ENCODE results near the gene PPM1F.

PPM1F gene

GRCh38 chr22:21977814-21978213 lies 25.2 kb upstream of the PPM1F start:
- no peak for DNase-seq

GRCh38 chr22:21975854-21976345 lies 23.3 kb upstream of the PPM1F start:
- DNase-seq, result no peak

DNA sequence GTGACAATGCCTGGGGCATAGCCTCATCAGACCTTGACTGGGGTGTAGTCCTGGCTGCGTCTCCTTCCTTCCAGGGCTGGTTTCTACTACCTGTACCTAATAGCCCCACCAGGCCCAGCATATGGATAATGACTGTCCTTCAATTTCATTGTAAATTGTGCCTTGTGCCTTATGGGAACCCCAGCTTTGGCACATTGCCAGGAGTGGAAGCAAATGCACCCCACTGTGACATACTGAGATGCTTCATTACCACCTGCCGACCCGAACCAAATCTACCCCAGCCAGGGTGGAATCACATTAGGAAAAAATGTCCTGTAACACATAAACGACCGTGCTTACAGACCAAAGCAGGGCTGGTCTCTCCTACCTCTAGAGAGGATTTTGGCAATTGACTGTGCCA lies 22.6 kb upstream of the PPM1F start:
- no peak for DNase-seq

GRCh38 chr22:21974058-21974649 lies 21.5 kb upstream of the PPM1F start:
- DNase-seq, result no peak

DNA sequence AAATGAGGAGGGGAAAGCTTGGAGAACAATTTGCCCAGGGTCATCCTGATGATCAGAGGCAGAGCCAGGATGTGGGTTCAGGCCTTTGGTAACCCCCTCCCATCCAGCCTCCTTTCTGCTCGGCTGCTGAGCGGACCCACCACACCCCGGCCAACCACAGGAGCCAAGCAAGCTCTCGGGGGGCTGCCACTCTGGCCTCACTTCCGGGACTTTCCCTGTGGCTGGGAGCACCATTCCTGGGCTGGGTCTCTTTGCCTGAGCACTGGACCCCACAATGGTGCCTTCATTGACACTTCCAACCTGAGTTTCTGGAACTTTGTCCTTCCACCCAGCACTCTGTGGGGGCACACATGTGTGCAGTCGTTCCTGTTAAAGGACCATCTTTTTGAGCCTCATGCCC lies 20.2 kb upstream of the PPM1F start:
- no peak for DNase-seq

- peak in 11 of 56 donors; percentile 1 to 50 (median 13) for DNase-seq
Measured at GRCh38 chr22:21972293-21972779, 19.7 kb upstream of the PPM1F start.

DNA sequence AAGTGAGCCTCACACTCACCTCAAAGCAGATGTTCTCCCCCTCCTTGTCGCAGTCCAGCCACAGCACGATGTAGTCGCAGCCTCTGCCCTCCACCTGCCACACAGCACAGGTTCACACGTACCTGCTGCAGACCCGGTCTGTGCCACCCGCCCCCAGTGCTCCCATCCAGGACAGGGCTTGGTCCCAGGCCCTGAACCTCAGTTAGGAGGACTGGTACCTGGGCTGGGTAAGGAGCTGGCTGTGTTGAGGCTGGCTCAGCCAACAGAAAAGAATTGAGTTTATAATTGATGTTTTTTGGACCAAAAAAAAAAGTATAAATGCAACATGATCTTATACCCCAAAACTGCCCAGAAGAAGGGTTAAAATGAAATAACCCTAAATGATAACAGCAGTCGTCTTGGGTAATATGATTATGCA lies 19.2 kb upstream of the PPM1F start:
- no peak for DNase-seq

- no peak for DNase-seq
Measured at GRCh38 chr22:21970800-21971617, 18.4 kb upstream of the PPM1F start.

DNA sequence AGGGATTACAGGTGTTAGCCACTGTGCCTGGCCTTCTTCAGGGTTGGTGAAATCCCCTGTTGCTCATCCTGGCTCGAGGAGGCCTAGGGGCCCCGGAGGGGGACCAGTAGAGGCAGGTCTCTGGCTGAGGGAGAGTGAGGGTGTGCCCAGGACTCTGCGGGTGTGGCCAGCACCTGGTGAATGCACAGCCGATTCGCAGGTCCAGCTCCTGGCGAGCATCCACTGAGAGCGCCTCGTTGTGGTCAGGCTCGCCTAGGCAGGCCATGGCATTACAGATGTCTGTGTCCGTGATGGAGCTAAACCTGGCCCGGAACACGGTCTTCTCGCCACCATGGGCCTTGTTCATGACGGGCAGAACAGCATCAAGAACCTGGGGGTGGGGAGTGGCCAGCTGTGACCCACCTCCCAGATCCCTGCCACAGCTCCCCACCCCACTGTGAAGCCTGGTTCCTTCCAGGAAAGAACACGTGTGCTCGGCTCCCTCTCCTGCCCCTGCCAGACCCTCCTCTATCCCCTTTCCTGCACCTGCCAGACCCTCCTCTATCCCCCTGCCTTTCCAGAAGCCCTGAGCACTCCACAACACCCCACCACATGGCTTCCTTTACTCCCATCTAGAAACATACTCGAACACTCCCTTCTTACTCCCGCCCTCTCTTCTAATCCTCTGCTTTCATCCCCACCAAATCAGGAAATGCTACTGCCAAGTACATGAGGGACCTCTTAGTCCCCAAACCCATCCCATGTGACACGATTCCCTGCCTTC lies 17.6 kb upstream of the PPM1F start:
- DNase-seq, result no peak

- no peak for DNase-seq
Measured at GRCh38 chr22:21968452-21969129, 15.9 kb upstream of the PPM1F start.

DNA sequence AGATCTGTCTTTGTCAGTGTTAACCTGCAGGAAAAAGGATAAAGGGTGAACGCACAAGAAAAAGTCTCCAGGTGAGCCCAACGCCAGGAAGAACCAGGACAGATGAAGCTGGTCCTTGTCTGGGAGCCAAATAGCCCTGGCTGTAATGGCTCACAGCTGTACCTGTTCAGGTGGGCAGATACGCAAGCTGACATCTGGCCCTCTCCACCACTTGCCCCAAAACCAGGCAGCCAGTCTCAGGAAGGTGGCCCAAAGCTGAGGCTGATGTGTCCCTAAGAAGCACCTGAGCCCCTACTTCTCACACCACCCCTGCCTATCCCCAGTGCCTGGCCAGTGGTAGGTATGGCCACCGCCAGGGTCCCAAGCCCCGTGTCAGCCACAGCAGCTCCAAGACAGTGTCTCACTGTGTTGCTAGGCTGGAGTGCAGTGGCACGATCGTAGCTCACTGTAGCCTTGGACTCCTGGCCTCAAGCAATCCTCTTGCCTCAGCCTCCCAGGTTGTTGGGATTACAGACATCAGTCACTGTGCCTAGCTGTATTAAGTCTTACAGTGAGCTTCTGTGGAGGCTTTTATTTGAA lies 15.1 kb upstream of the PPM1F start:
- no peak for DNase-seq

DNA sequence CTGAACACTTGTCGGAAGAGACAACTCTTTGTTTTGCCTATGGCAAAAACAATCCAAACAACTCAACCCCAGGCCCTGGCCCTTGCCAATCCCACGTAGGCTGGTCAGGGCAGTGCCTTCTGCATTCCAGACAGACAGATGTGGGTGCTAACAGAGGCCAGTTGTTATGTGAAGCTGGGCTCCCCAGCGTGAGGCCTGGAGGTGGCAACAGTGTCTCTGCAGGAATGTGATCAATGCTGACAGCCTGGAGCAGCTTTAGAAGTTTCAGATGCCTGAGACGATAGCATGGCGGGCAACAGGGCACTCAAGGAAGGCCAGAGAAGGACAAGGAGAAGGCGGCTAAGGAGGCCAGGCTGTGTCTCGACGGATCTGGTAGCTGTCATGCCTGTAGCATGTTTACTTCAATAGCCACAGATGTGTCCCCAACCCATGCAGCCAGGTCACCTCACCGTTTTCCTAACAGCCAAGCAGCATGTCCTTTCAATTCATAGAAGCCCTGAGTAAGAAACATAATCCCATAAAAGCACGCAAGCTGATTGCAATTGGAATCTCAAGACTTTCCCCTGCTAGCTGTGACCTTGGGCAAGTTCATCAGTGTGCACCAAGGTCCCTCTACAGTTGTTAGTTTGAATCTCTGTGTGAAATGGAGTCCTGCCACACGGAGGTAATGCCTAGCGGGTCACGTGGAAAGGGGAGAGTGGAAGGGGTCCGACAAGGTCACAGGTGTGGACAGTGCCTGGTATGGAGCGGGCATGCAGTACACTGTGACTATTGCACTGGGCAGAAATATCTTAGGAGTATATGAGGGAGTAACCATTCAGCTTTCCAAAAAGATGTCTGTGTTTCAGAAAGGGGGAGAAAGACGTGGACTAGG lies 14.2 kb upstream of the PPM1F start:
- no peak for DNase-seq

GRCh38 chr22:21965762-21966288 lies 13.2 kb upstream of the PPM1F start:
- no peak for DNase-seq

DNA sequence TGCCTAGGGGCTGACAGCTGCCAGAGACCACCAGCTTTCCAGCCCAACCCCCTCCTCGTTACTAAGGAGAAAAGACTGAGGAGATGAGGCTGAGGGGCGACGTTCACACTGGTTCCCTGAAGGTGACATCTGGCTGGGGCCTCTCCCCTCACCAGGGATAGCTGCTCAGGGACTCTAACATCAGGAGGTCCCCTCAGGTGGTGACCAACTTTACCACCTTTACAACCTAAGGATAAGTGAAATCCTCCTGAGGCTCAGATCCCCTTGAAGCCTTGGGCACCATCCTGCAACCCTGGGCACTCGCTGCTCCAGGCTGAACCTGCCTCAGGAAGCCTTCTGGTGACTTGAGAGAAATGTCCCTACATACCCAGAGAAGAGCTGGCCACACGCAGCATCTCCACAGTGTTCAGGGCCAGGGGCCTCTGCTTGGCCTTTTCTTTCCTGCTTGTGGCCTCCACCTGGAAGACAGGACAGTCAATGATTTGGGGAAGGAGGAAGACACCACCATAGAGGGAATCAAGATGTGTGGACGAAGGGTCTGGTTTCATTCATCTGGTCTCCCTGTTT lies 12.4 kb upstream of the PPM1F start:
- no peak for DNase-seq

- no peak for DNase-seq
Measured at GRCh38 chr22:21964234-21964633, 11.6 kb upstream of the PPM1F start.

GRCh38 chr22:21963790-21964211 lies 11.2 kb upstream of the PPM1F start:
- no peak for DNase-seq

GRCh38 chr22:21963286-21963685 lies 10.6 kb upstream of the PPM1F start:
- DNase-seq, result no peak

DNA sequence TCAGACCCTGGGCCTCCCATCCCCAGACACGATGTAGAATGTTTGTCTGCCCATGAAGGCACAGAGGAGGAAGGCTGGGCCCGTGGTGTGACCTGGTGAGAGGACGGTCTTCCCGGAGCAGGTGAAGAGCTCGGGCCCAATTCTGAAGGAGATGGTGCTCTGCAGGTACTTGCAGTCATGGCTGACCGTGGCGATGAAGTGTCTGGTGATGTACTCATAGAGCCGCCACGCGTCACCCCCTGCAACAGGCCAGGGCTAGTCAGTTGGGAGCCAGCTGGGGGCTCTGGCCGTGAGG lies 10.0 kb upstream of the PPM1F start:
- no peak for DNase-seq

- DNase-seq, result no peak
Measured at GRCh38 chr22:21961886-21962654, 9.4 kb upstream of the PPM1F start.
